Measurements from ENCODE around the gene PIEZO2. TPM values are rescaled to one million over a fixed set of nuclear protein-coding genes. Genes with fewer than 3 reads are reported as not detected.

PIEZO2 gene
- total RNA-seq, 4 donors from 2014 or later: 0.68 to 2.2 (median 1.1) TPM

DNA sequence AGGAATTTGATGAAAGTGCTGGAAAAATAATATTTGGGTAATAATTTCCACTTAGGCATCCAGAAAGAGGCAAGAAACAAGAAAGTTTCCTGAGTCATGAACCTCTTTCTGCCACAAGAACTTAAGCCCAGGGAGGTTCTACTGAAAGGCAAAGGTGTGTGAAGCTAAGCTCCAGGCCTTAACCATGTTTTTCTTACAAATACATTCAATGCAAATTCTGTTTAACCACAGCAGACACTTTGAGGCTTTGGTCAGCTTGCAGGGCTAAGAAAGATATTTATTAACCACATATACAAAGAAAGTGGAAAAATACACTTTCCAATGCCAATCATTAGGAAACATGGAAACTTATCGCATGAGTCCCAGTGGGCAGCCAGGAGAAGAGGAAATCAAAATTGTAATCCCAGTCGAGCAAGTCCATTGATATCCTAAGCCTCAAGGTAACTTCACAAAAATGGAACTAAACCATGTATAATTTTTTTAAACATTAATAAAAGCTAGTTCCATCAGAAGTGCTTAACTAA, 68.3 kb downstream of the PIEZO2 start:
- Histone ChIP-seq H3K4me1 (no peaks in the 10 kb centered on the region), H3K36me3 (no peaks in the 10 kb centered on the region), H3K9me3 (no peaks in the 10 kb centered on the region), H3K4me3 (no peak overlapping the region), H3K27ac (no peak overlapping the region), H3K27me3 (no peaks in the 10 kb centered on the region)
- WGBS: 82% methylated on average over 2 of the region's 2 CpGs
- no peak for TF ChIP-seq POLR2A (IDR thresholded peaks at IDR 0.05)
- TF ChIP-seq EP300 (IDR thresholded peaks at IDR 0.05): no peak
- no peak for TF ChIP-seq POLR2AphosphoS5 (IDR thresholded peaks at IDR 0.05)
- TF ChIP-seq, protein P1, sequence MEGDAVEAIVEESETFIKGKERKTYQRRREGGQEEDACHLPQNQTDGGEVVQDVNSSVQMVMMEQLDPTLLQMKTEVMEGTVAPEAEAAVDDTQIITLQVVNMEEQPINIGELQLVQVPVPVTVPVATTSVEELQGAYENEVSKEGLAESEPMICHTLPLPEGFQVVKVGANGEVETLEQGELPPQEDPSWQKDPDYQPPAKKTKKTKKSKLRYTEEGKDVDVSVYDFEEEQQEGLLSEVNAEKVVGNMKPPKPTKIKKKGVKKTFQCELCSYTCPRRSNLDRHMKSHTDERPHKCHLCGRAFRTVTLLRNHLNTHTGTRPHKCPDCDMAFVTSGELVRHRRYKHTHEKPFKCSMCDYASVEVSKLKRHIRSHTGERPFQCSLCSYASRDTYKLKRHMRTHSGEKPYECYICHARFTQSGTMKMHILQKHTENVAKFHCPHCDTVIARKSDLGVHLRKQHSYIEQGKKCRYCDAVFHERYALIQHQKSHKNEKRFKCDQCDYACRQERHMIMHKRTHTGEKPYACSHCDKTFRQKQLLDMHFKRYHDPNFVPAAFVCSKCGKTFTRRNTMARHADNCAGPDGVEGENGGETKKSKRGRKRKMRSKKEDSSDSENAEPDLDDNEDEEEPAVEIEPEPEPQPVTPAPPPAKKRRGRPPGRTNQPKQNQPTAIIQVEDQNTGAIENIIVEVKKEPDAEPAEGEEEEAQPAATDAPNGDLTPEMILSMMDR (IDR thresholded peaks at IDR 0.05): no peak
- no peak for DNase-seq (ENCODE audit: low spot score in 2 of 2)

DNA sequence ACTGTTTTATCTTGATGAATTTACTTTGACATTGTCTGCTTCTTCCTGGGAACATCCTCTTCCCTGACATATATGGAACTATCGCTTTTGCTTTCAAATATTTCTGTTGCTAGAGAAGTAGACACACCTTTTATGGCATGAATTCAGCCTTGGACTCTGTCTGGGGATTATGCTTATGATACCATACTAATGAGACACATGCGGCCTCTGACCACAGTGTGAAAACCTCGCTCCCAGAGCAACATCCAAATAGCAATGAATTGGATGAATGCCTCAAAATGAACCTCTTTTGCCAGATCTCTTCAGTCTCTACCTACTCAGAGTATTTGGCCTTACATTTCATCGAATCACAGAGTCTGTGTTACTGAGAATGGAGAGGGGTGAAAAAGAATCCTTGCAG, 70.9 kb downstream of the PIEZO2 start:
- Histone ChIP-seq H3K27ac (no peak overlapping the region), H3K9me3 (no peaks in the 10 kb centered on the region), H3K4me1 (no peaks in the 10 kb centered on the region), H3K36me3 (no peaks in the 10 kb centered on the region), H3K4me3 (no peak overlapping the region), H3K27me3 (no peaks in the 10 kb centered on the region)
- no peak for DNase-seq (ENCODE audit: low spot score in 2 of 2)
- TF ChIP-seq EP300 (IDR thresholded peaks at IDR 0.05) (no peak), POLR2AphosphoS5 (IDR thresholded peaks at IDR 0.05) (no peak), POLR2A (IDR thresholded peaks at IDR 0.05) (no peak)
- TF ChIP-seq, protein P1 (IDR thresholded peaks at IDR 0.05): no peak
- WGBS: 70% methylated on average over 4 of the region's 4 CpGs

DNA sequence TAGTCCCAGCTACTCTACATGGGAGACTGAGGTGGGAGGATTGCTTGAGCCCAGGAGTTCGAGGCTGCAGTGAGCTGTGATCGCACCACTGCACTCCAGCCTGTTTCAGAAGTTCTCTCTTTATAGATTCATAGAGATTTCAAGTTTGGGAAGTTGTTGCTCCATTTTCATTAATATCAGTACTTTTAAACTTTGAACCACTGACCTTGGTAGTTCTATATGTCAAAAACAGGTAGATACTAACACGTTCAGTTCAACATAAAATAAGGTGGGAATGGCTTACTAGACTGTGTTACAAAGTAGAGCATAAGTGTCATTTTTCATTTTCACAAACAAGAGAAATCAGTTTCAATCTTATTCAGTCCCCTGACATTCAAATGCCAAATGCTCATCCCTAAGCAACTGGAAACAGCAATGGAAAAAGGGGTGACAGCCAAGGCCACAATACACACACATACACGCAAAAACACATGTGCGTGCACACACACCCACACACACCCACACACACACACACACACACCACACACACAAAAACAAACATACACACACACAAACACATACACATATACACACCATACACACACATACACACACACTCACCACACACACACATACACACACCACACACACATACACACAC, 71.7 kb downstream of the PIEZO2 start:
- Histone ChIP-seq H3K27me3 (no peaks in the 10 kb centered on the region), H3K4me1 (no peaks in the 10 kb centered on the region), H3K27ac (no peak overlapping the region), H3K36me3 (no peaks in the 10 kb centered on the region), H3K9me3 (no peaks in the 10 kb centered on the region), H3K4me3 (no peak overlapping the region)
- WGBS: 84% methylated on average over 5 of the region's 5 CpGs
- no peak for TF ChIP-seq POLR2AphosphoS5 (IDR thresholded peaks at IDR 0.05)
- TF ChIP-seq, protein P1 (IDR thresholded peaks at IDR 0.05): no peak
- TF ChIP-seq POLR2A (IDR thresholded peaks at IDR 0.05): no peak
- TF ChIP-seq EP300 (IDR thresholded peaks at IDR 0.05): no peak
- DNase-seq (ENCODE audit: low spot score in 2 of 2): no peak

DNA sequence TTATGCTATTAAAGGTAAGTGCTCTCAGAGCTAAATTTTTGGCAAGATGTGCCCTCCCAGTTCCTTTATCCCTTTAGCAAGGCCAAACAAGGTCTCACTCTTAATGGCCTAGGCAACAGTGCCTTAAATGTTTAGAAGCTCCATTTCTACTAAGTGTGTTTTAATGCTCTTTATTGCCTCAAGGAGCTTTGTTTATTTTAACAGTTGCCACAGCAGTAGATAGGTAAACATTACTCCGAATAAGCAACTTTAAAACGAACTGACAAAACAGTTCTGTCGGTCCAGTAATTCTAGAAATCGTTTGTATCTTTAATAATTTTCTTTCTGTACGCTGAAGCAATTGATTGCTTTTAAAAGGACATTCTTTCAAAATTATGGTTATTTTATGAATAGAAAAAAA, 74.5 kb downstream of the PIEZO2 start:
- H3K9me3 ChIP-seq: no peaks in the 10 kb centered on the region
- no peaks in the 10 kb centered on the region for H3K4me1 ChIP-seq
- no peaks in the 10 kb centered on the region for H3K36me3 ChIP-seq
- H3K27me3 ChIP-seq: no peaks in the 10 kb centered on the region
- no peak for TF ChIP-seq POLR2AphosphoS5 (IDR thresholded peaks at IDR 0.05)
- TF ChIP-seq, protein P1 (IDR thresholded peaks at IDR 0.05): no peak
- whole genome bisulfite sequencing: 66% methylated on average over 5 of the region's 5 CpGs
- no peak overlapping the region for H3K4me3 ChIP-seq
- no peak overlapping the region for H3K27ac ChIP-seq
- no peak for DNase-seq (ENCODE audit: low spot score in 2 of 2)

DNA sequence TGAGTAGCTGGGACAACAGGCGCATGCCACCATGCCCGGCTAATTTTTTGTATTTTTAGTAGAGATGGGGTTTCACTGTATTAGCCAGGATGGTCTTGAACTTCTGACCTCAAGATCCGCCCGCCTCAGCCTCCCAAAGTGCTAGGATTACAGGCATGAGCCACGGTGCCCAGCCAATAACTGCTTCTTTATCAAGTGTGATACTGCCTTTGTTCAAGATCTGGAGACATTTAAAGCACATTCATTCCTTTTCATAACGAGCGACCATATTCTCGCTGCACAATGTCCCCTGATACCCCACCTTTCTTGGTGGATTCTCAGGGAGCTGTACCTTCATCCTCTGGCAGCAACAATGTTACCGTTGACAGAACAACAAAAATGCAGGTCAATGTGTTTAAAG, 75.4 kb downstream of the PIEZO2 start:
- Histone ChIP-seq H3K36me3 (no peaks in the 10 kb centered on the region), H3K4me1 (no peaks in the 10 kb centered on the region), H3K4me3 (no peak overlapping the region), H3K27me3 (no peaks in the 10 kb centered on the region), H3K9me3 (no peaks in the 10 kb centered on the region), H3K27ac (no peak overlapping the region)
- WGBS: 95% methylated on average over 9 of the region's 9 CpGs
- no peak for DNase-seq (ENCODE audit: low spot score in 2 of 2)
- TF ChIP-seq, protein P1 (IDR thresholded peaks at IDR 0.05): no peak
- no peak for TF ChIP-seq EP300 (IDR thresholded peaks at IDR 0.05)
- no peak for TF ChIP-seq POLR2A (IDR thresholded peaks at IDR 0.05)
- TF ChIP-seq POLR2AphosphoS5 (IDR thresholded peaks at IDR 0.05): no peak
